HG02870 (cell line): ENCODE measurements around the gene WSCD2.

Source experiments
- ATAC-seq: cut with Tn5 transposase; IDR thresholded peaks from one replicate; pipeline ENCODE4 v1.9.1; 2021; ENCODE audit warnings: mild to moderate bottlenecking, moderate library complexity; ENCODE audit not compliant: unreplicated experiment

Gene WSCD2

DNA sequence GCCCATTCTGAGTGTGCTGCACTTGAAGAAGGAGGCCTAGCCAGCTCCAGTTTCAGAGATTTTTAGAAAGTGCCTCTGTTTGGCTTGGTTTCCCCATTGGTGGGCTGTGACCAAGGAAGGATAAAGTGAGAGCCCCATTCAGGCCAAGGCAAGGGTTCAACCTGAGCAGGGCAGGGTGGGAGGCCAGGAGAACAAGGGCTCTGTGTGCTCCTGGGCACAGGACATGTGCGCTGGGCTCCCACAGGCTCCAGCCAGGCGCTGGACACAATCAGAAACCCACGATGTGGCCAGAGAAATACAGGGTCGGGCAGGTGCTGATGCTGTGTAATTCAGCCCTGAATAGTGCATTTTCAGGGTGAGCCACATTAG is 23.1 kb downstream of the WSCD2 start:
- no peak for ATAC-seq

GRCh38 chr12:108156717-108157116 is 27.6 kb downstream of the WSCD2 start:
- ATAC-seq: no peak

GRCh38 chr12:108157870-108158459 is 28.9 kb downstream of the WSCD2 start:
- no peak for ATAC-seq

GRCh38 chr12:108162207-108162606 is 33.1 kb downstream of the WSCD2 start:
- no peak for ATAC-seq

- no peak for ATAC-seq
These were observed 37.4 kb downstream of the WSCD2 start for GRCh38 chr12:108166505-108166904.

DNA sequence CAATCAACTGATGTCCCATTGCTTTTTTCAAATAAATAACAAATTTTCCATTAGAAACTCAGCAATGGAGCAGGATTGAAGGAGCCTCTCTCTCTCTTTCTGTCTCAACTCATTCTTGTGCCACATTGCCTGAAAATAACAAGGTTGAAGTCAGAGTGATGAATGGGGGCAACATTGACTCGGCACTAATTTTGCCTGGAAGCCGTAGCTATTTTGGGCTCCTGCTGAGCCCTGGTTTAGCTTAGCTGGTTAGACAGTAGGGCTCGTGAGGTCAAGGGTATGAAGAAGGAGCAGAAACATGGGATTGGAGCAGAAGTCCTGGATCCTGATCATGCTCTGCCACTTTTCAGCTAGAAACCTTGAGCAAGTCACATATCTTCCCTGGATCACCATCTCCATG is 38.9 kb downstream of the WSCD2 start:
- no peak for ATAC-seq

- ATAC-seq: no peak
These were observed 40.6 kb downstream of the WSCD2 start for GRCh38 chr12:108169708-108170107.

DNA sequence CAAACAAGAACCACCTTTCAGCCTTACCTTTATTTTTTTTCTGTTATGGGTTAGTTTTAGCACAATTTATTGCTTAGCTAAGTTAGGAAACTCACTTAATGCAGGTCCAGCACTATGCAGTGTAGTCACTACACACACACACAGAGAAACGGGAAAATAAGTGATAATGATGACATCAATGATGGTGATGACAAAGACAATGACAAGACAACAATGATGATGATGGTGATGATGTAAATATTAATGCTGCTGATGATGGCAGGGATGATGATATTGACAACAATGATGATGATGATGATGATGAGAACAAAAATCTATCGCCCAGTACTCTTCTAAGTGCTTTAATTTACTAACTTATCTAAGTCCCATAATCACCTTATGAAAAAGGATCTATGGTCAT is 41.1 kb downstream of the WSCD2 start:
- ATAC-seq: no peak

GRCh38 chr12:108172033-108172432 is 42.9 kb downstream of the WSCD2 start:
- no peak for ATAC-seq

DNA sequence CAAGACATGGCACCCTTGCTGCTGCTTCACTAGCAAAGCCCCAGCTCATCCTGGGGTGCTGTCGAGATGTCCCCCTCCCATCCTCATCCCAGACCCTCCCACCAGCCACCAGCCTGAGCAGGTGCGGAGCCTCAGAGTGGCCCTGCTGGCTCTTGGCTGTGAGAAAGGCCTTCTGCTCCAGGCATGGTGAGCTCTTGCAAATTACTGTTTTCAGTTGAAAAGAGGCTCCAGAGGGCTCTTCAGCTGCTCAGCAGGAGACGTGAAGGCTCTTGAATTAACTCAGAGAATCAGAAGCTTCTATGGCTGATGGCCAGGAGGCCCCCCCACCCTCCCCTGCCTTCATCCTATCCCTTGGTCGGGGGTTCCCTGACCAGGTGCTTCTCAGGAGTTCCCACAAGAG is 44.1 kb downstream of the WSCD2 start:
- no peak for ATAC-seq

- ATAC-seq: no peak
These were observed 44.8 kb downstream of the WSCD2 start for GRCh38 chr12:108173892-108174291.

DNA sequence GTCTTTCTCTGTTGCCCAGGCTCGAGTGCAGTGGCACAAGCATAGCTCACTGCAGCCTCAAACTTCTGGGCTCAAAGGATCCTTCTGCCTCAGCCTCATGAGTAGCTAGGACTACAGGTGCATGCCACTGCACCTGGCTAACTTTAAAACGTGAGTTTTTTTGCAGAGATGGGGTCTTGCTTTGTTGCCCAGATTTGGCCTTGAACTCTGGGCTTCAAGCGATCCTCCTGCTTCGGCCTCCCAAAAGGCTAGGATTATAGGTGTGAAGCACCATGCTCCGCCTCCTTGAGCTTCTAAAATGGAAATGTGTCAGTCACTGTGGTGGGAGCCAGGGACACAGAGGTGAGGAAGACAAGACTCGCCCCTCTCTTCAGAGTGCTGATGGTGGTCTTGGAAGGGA is 45.6 kb downstream of the WSCD2 start:
- no peak for ATAC-seq

GRCh38 chr12:108175310-108175709 is 46.2 kb downstream of the WSCD2 start:
- ATAC-seq: no peak

- ATAC-seq: no peak
These were observed 47.2 kb downstream of the WSCD2 start for GRCh38 chr12:108176292-108176691.

DNA sequence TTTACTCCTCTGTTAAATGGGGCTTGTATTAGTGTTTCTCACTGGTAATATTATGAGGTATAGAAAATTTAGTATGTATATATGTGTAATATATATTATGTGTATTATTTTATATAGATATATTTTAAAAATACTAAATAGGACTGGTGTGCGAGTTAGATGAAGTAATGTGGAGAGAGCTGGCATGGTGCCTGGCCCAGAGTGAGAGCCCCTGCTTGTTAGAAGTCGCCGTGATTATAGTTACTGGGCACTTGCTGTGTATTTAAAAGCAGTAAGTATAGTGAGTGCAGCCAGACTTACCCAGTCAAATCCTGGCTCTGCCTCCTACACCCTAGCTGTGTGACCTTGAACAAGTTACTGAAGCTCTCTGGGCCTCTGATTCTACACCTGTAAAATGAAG is 48.0 kb downstream of the WSCD2 start:
- no peak for ATAC-seq

- ATAC-seq: no peak
These were observed 50.2 kb downstream of the WSCD2 start for GRCh38 chr12:108179305-108179704.

GRCh38 chr12:108180255-108181094 is 51.4 kb downstream of the WSCD2 start:
- no peak for ATAC-seq

- ATAC-seq: no peak
These were observed 52.0 kb downstream of the WSCD2 start for GRCh38 chr12:108181095-108181454.

GRCh38 chr12:108182096-108182495 is 53.0 kb downstream of the WSCD2 start:
- ATAC-seq: no peak

GRCh38 chr12:108185002-108185401 is 55.9 kb downstream of the WSCD2 start:
- no peak for ATAC-seq

- ATAC-seq: no peak
These were observed 58.7 kb downstream of the WSCD2 start for GRCh38 chr12:108187831-108188230.

DNA sequence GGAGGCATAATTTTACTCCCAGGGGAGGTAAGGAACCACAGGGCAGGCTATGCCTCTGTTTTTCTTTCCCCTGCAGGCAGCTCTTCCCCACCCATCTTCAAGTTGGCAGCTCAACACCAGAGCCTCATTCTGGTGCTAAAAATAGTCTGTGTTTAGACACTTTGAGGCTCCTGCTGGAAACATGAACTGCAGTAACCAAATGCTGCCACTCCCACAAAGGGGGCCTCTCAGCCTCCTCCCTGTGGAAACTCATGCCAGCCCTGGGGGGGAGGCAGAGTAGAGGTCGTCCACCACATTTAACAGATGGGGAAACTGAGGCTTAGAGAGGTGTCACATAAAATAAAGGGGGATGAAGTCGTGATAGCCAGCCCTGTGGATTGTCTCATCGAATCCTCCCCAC is 61.4 kb downstream of the WSCD2 start:
- ATAC-seq: no peak

GRCh38 chr12:108191086-108191485 is 62.0 kb downstream of the WSCD2 start:
- no peak for ATAC-seq
